Epithelial cell of proximal tubule (primary cell): ENCODE measurements around the gene MMRN1. TPM values are rescaled to one million over a fixed set of nuclear protein-coding genes. Genes with fewer than 3 reads are reported as not detected.
A peak's percentile ranks its signal among the peaks of the same experiment; 100 is the strongest.

Source experiments
- DNase-seq: peaks from one replicate; pipeline ENCODE4 v3.0.0-alpha.2; 2011; ENCODE audit warnings: low read depth
- H3K4me3 ChIP-seq: 2 replicates; pipeline ENCODE4 v1.5.1; 2011; ENCODE audit warnings: low read depth, mild to moderate bottlenecking, low read length
- CTCF ChIP-seq: conservative IDR thresholded peaks from 2 replicates; pipeline ENCODE4 v1.5.1; 2012; ENCODE audit warnings: low read depth, mild to moderate bottlenecking, low read length
- total RNA-seq: library from RNA; depleted of rRNA; stranded (reverse); fragments of >200 nt; gene quantifications from 2 replicates; pipeline ENCODE4 v1.2.3, GENCODE V29; 2015

The MMRN1 gene
- total RNA-seq, 1 donor from 2014 or later = not detected

GRCh38 chr4:89954906-89955695, 60.4 kb downstream of the MMRN1 start:
- no peak for TF ChIP-seq CTCF
- no peak overlapping the region for H3K4me3 ChIP-seq
- no peak for DNase-seq

- no peak overlapping the region for H3K4me3 ChIP-seq
- no peak for DNase-seq
- no peak for TF ChIP-seq CTCF
These were observed 62.6 kb downstream of the MMRN1 start for GRCh38 chr4:89957046-89957926.

DNA sequence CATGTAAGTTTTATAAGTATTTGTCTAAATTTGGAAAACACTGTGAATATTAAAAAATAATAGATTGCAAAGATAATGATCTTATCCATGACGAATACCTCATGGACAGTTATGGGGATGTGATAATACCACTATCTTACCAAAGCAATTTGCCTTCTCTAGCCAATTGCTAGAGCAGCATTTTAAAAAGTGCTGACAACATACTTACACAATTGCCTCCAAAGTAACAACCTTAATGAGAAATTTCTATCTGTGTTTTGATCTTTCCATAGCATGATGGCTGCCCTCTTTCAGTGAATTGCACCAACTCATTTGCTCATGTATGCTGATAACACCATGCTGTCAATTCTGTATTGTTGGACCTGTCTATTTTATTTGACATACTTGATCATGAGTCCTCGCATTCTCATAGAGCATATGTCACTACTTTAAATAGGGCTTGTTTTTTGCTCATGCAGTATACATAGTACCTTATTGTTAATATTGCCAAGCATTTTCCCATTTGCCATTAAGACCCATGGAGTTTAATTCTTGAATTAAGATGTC, 87.2 kb downstream of the MMRN1 start:
- no peak for DNase-seq
- no peak overlapping the region for H3K4me3 ChIP-seq
- TF ChIP-seq CTCF = no peak

GRCh38 chr4:89988268-89988667, 93.6 kb downstream of the MMRN1 start:
- no peak for TF ChIP-seq CTCF
- no peak for DNase-seq

DNA sequence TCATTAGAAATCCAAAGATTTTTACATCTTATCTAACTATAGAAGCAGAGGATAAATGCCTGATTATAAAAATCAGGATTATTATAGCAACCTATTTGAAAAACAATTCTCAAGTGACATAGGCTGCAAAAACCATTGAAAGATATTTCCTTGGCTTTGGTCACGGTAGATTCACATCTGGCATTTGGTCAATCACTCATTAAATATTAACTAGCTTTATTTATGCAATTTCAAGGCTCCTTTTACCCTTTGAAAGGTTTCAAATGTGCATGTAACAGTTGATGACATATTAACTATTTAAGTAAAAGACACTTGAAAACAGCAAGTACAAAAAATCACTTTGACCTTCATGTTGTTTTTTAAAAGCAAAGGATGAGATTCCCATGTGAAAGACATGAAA, 98.1 kb downstream of the MMRN1 start:
- peak; percentile 50 for DNase-seq
- no peak for TF ChIP-seq CTCF
- no peak overlapping the region for H3K4me3 ChIP-seq

More at GRCh38 chr4:89988268-89988667, 93.6 kb downstream of the MMRN1 start:
- no peak overlapping the region for H3K4me3 ChIP-seq

GRCh38 chr4:89994176-89994873, 99.7 kb downstream of the MMRN1 start:
- DNase-seq = no peak
- H3K4me3 ChIP-seq = no peak overlapping the region
- TF ChIP-seq CTCF = no peak
